Neural crest cell (in vitro differentiated cells): ENCODE data around the gene CTSZ. TPM values are rescaled to one million over a fixed set of nuclear protein-coding genes. Genes with fewer than 3 reads are reported as not detected.

Experiments
- DNase-seq: peaks from one replicate; pipeline ENCODE4 v3.0.0; 2021; ENCODE audit warnings: low read depth, mixed read lengths, low spot score
- H3K27ac Mint-ChIP-seq: one replicate; pipeline ENCODE4 v1.8.0; 2021; ENCODE audit warnings: mild to moderate bottlenecking, mixed read lengths; ENCODE audit not compliant: unreplicated experiment
- H3K27me3 Mint-ChIP-seq: 2 replicates; pipeline ENCODE4 v1.8.0; 2021; ENCODE audit warnings: low read depth, mild to moderate bottlenecking, mixed read lengths
- H3K36me3 Mint-ChIP-seq: 2 replicates; pipeline ENCODE4 v1.8.0; 2021; ENCODE audit warnings: low read depth, mild to moderate bottlenecking, mixed read lengths
- H3K4me1 Mint-ChIP-seq: 2 replicates; pipeline ENCODE4 v1.8.0; 2021; ENCODE audit warnings: mixed read lengths
- H3K4me3 Mint-ChIP-seq: one replicate; pipeline ENCODE4 v1.8.0; 2021; ENCODE audit warnings: mild to moderate bottlenecking, mixed read lengths
- H3K9me3 Mint-ChIP-seq: 2 replicates; pipeline ENCODE4 v1.8.0; 2021; ENCODE audit warnings: mixed read lengths
- total RNA-seq: library from RNA; stranded (reverse); gene quantifications from 2 replicates; pipeline ENCODE4 v1.2.1, GENCODE V29; 2021
- TF ChIP-seq, protein P1 (sequence below): fragments of 200-600 bp; sonication (generic); conservative IDR thresholded peaks from 2 replicates; pipeline ENCODE4 v1.5.0; 2021; ENCODE audit warnings: antibody characterized with exemption, mild to moderate bottlenecking

The CTSZ gene
- total RNA-seq, 1 donor from 2014 or later, result 22.7 TPM

DNA sequence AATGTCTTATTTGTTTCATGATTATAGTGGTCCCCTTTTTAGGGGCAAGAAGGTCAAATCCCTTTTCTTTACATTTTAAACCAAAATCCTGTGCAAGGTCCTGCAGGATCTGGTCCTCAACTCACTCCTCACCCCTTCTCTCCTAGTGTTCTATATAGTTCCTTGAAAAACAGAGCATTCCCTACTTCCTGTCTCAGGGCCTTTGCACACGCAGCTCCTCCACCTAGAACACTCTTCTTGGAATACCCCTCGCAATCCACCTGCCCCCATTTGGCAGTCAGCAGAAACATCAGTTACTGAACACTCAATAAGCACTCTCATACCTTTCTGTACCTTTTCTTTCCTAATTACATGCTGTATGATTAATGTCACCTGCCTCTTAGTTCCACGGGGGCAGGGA is 28.3 kb upstream of the CTSZ start:
- H3K27me3 Mint-ChIP-seq, result no peaks in the 10 kb centered on the region
- peaks cover 9% of the 10 kb centered on the region for H3K36me3 Mint-ChIP-seq
- DNase-seq, result no peak
- TF ChIP-seq, protein P1, sequence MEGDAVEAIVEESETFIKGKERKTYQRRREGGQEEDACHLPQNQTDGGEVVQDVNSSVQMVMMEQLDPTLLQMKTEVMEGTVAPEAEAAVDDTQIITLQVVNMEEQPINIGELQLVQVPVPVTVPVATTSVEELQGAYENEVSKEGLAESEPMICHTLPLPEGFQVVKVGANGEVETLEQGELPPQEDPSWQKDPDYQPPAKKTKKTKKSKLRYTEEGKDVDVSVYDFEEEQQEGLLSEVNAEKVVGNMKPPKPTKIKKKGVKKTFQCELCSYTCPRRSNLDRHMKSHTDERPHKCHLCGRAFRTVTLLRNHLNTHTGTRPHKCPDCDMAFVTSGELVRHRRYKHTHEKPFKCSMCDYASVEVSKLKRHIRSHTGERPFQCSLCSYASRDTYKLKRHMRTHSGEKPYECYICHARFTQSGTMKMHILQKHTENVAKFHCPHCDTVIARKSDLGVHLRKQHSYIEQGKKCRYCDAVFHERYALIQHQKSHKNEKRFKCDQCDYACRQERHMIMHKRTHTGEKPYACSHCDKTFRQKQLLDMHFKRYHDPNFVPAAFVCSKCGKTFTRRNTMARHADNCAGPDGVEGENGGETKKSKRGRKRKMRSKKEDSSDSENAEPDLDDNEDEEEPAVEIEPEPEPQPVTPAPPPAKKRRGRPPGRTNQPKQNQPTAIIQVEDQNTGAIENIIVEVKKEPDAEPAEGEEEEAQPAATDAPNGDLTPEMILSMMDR, result no peak
- no peak overlapping the region for H3K27ac Mint-ChIP-seq
- peaks cover 42% of the 10 kb centered on the region for H3K4me1 Mint-ChIP-seq
- H3K4me3 Mint-ChIP-seq, result peak overlapping the region; percentile 22
- no peaks in the 10 kb centered on the region for H3K9me3 Mint-ChIP-seq

DNA sequence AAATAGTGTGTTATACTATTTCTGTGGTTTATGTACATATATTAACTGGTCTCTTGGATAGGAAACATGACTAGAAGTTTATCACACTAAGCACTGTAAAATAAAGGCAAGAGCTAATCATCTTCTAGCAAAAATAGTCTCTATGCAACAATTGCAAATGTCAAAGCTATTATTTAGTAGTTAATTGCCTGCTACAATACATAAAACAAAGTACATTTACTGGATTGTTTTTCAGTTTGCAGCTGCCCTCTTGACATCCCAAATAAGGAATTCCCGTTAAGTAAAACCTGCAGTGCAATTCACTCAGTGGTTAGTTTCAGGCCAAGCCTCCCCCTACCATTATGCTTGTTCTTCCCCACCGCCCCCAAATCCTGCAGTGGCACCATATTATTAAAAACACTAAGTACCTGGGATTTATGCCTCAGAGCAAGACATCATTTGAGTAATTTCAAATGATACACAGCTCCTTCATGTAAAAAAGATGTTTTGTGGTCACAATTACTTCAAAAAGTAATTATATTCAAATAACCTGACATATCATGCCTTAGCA is 26.6 kb upstream of the CTSZ start:
- Mint-ChIP-seq H3K27ac (no peak overlapping the region), H3K4me1 (peaks cover 43% of the 10 kb centered on the region), H3K27me3 (no peaks in the 10 kb centered on the region), H3K36me3 (peaks cover 10% of the 10 kb centered on the region), H3K9me3 (no peaks in the 10 kb centered on the region), H3K4me3 (peak overlapping the region; percentile 56)
- TF ChIP-seq, protein P1, result no peak
- no peak for DNase-seq

DNA sequence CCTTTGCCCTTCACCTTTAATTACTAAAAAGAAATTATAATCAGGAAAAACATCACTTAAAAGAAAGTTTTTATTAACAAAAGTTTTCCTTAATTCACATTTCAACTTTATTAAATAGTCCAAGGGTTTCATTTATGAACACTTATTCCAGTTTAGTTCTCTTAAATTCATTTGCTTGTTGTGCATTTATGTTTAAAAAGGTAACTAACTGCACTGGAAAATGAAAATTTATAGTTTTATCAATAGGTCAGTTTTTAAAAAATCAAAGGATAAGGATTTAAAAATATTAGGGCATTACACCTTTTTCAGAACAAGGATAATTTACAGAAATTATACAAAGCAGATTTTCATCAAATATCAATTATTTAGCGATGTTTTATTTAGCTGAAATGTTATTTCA is 26.0 kb upstream of the CTSZ start:
- no peak overlapping the region for H3K27ac Mint-ChIP-seq

DNA sequence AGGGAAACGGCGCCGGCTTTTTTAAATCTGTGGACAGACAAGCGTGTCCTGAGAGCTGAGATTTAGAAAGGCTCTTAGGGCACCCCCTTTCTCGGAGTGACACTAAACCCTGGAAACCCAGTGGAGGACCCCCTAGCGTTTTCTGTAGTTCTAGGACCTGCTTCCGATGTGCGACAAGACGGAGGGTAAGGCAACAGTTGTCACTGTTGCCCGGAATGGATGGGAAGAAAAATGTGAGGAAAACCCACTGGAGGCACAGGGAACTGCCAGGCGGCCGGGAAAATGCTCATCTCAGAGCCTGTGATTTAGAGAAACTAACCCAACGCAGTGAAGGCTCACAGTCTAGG is 25.6 kb upstream of the CTSZ start:
- Mint-ChIP-seq H3K9me3 (no peaks in the 10 kb centered on the region), H3K36me3 (peaks cover 12% of the 10 kb centered on the region), H3K4me3 (peak overlapping the region; percentile 93), H3K27ac (peak overlapping the region; percentile 60), H3K27me3 (no peaks in the 10 kb centered on the region), H3K4me1 (peaks cover 51% of the 10 kb centered on the region)
- TF ChIP-seq, protein P1, result peak; percentile 56
- DNase-seq, result no peak

More for the DNA sequence above, 26.0 kb upstream of the CTSZ start:
- Mint-ChIP-seq H3K4me1 (peaks cover 47% of the 10 kb centered on the region), H3K4me3 (peak overlapping the region; percentile 93), H3K27me3 (no peaks in the 10 kb centered on the region), H3K36me3 (peaks cover 12% of the 10 kb centered on the region), H3K9me3 (no peaks in the 10 kb centered on the region)
- TF ChIP-seq, protein P1, result no peak
- no peak for DNase-seq

DNA sequence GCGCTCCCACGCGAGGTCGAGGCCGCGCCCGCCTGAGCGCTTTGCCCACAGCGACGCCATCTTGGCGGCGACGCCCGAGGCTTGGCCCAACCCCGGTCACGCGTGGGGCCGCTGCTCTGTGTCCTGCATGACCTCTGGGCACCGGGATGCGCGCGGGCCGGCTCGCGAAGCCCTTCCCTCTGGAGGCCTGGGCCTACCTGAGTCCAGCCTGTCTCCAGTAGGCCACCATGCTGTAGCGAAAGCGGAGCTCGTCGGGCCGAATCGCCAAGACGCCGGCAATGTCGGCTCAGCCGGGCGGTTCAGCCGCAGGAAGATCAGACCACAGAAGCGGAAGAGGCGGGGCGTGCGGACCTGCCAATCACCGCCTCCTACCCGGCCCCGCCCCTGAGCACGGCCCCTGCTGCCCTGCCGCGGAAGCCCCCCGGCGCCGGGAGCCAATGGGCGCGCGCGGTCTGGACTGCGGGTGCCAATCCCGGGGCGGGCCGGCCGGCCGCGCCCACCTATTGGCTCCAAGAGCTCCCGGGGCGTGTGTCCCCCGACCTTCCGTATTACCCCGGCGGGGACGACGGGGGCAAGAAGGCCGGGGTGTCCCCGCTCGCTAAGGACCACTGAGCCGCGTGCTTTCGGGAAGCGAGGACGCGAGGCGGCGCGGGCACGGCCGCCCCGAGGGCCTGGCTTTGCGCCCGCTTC is 25.1 kb upstream of the CTSZ start, which contains the start of gene ATP5F1E:
Gene ATP5F1E, minus strand, starts transcription at position 313 of the 690 bp plus-strand sequence. Its CDS starts 84 bp downstream, at position 229.
- Mint-ChIP-seq H3K4me3 (peak within 1 kb of the TSS; percentile 93), H3K36me3 (peaks cover 12% of the 10 kb centered on the region), H3K27me3 (no peaks in the 10 kb centered on the region), H3K4me1 (peaks cover 56% of the 10 kb centered on the region), H3K27ac (peak within 1 kb of the TSS; percentile 94), H3K9me3 (no peaks in the 10 kb centered on the region)
- TF ChIP-seq, protein P1, result no peak
- DNase-seq, result peak; percentile 89
